ENCODE results near the gene ZNF646.

DNA sequence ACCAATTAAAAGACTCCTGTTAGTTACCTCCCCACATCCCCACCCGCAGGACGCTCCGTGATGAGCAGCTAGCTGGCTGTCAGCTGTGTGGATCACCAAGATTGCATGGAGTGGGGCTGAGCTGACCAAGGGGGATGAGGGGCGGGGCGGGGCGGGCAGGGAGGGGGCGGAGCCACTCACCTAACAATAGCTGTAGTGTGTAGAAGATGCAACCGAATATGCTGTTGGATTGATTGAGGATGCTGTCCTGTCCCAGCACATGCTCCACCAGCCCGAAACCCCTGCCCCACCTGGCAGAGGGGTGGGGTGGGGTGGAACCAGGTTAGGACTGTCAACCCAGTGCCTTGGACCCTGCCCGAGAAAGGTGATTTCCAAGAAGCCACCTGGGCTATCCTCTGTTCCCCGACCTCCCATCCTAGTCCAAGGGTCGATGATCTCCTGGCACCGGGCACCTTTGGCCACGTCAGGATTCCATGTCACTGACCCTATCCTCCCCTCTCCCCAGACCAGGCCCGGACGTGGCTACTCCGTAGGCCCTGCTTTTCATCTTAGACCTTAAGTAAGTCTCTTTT lies 19.0 kb downstream of the ZNF646 start:
- TF ChIP-seq, protein P1, sequence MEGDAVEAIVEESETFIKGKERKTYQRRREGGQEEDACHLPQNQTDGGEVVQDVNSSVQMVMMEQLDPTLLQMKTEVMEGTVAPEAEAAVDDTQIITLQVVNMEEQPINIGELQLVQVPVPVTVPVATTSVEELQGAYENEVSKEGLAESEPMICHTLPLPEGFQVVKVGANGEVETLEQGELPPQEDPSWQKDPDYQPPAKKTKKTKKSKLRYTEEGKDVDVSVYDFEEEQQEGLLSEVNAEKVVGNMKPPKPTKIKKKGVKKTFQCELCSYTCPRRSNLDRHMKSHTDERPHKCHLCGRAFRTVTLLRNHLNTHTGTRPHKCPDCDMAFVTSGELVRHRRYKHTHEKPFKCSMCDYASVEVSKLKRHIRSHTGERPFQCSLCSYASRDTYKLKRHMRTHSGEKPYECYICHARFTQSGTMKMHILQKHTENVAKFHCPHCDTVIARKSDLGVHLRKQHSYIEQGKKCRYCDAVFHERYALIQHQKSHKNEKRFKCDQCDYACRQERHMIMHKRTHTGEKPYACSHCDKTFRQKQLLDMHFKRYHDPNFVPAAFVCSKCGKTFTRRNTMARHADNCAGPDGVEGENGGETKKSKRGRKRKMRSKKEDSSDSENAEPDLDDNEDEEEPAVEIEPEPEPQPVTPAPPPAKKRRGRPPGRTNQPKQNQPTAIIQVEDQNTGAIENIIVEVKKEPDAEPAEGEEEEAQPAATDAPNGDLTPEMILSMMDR (IDR thresholded peaks at IDR 0.05; ENCODE audit: low read depth, low read length) = no peak
- no peak for TF ChIP-seq EZH2phosphoT487 (IDR thresholded peaks at IDR 0.05; ENCODE audit: low read depth)

Measured in OCI-LY3 (cell line).